Measurements from ENCODE around the gene NID2. TPM values are rescaled to one million over a fixed set of nuclear protein-coding genes. Genes with fewer than 3 reads are reported as not detected.

The NID2 gene
- total and polyA plus RNA-seq, 5 donors from 2014 or later, result 0.35 to 1.1 (median 0.62) TPM; not detected in 1

DNA sequence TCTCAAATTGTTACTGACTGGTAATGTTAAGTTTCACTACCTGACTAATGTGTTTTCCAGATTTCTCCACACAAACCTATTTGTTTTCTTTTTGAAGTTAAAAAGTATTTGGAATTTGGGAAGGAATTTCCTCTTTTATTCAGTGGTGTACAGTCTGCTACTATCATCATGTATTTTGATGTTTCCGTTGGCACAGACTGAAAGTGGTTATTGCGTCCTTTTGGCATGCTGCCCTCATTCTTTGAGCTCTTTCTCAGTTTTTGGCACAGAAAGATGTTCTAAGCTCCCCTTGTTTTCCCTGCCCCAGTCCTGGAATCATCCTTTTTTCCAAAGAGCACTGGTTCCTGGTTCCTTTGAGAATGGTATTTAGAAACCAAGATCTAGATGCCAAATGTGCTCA, 110.9 kb downstream of the NID2 start:
- peak overlapping the region in 2 of 3 donors; percentile 16 to 88 for H3K27ac Mint-ChIP-seq
- peaks cover 70% of the 10 kb centered on the region for H3K36me3 ChIP-seq (ENCODE audit: control insufficient read depth, insufficient read depth, low read length)
- no peaks in the 10 kb centered on the region for H3K27me3 Mint-ChIP-seq
- no peaks in the 10 kb centered on the region for H3K27me3 ChIP-seq (ENCODE audit: control insufficient read depth, insufficient read depth, low read length)
- H3K9me3 ChIP-seq (ENCODE audit: control insufficient read depth in 2 of 2, low read length in 2 of 2), result peaks cover 7 to 12% of the 10 kb centered on the region in 2 experiments
- peaks cover 0 to 21% (median 14%) of the 10 kb centered on the region in 7 donors for H3K9me3 Mint-ChIP-seq
- DNase-seq, result no peak
- peaks cover 14% of the 10 kb centered on the region for H3K4me1 ChIP-seq (ENCODE audit: control insufficient read depth, insufficient read depth, low read length, poor library complexity, severe bottlenecking)
- no peak for ATAC-seq (ENCODE audit: low read depth in 2 of 2)
- H3K36me3 Mint-ChIP-seq, result peaks cover 72% of the 10 kb centered on the region
- H3K4me3 ChIP-seq (ENCODE audit: low read depth, low read length), result no peak overlapping the region
- H3K27ac ChIP-seq (ENCODE audit: insufficient read depth, low read length, poor library complexity, severe bottlenecking), result no peak overlapping the region
- H3K4me3 Mint-ChIP-seq, result no peak overlapping the region
- H3K4me1 Mint-ChIP-seq, result peaks cover 43 to 70% (median 50%) of the 10 kb centered on the region in 4 donors

Other genes with a start within 250 kb of the NID2 start
- gene GNG2, start 208.4 kb downstream of the NID2 start, total RNA-seq, result 252 TPM
- 100 to 1,000 TPM; 145 to 216 (median 195) TPM for gene GNG2, start 208.4 kb downstream of the NID2 start, polyA plus RNA-seq
- gene RTRAF, start 79.5 kb downstream of the NID2 start, total RNA-seq, result 134 TPM
- 100 to 1,000 TPM; 203 to 241 (median 227) TPM for gene RTRAF, start 79.5 kb downstream of the NID2 start, polyA plus RNA-seq
- 0.12 TPM for gene PTGDR, start 198.6 kb upstream of the NID2 start, total RNA-seq
- gene PTGDR, start 198.6 kb upstream of the NID2 start, polyA plus RNA-seq, result under 1 TPM in 2 of 4 donors, not detected in 2; 0.07 to 0.22 TPM
- gene PTGER2, start 245.3 kb upstream of the NID2 start, total RNA-seq, result 23.1 TPM
- gene PTGER2, start 245.3 kb upstream of the NID2 start, polyA plus RNA-seq, result 100 to 1,000 TPM in 1 of 4 donors, 10 to 100 TPM in 3; 56.7 to 138 (median 84.7) TPM